GM21390 (cell line): ENCODE measurements around the gene SOX30.
"Not testable (repeated sequence)": the region's sequence is repeated elsewhere in the genome, so short reads cannot be mapped to it uniquely, and the experiment has no call there.

ENCODE experiments used
- ATAC-seq: cut with Tn5 transposase; IDR thresholded peaks from one replicate; pipeline ENCODE4 v1.9.1; 2021; ENCODE audit not compliant: unreplicated experiment

Gene SOX30

GRCh38 chr5:157652377-157652692 is at the start of gene SOX30:
Gene SOX30 (minus strand): TSS chr5:157652438. CDS start chr5:157652078, 360 bp downstream.
- no peak for ATAC-seq

GRCh38 chr5:157698674-157699073 is 46.4 kb upstream of the SOX30 start:
- not testable (repeated sequence) for ATAC-seq

- ATAC-seq: not testable (repeated sequence)
These were observed 43.9 kb upstream of the SOX30 start for GRCh38 chr5:157696154-157696553.

- ATAC-seq: not testable (repeated sequence)
These were observed 41.6 kb upstream of the SOX30 start for GRCh38 chr5:157693816-157694215.

GRCh38 chr5:157690690-157691433 is 38.6 kb upstream of the SOX30 start:
- no peak for ATAC-seq

- no peak for ATAC-seq
These were observed 37.9 kb upstream of the SOX30 start for GRCh38 chr5:157689942-157690689.

- ATAC-seq: no peak
These were observed 34.9 kb upstream of the SOX30 start for GRCh38 chr5:157687198-157687554.

GRCh38 chr5:157686276-157687197 is 34.3 kb upstream of the SOX30 start:
- not testable (repeated sequence) for ATAC-seq

GRCh38 chr5:157682257-157682656 is 30.0 kb upstream of the SOX30 start:
- no peak for ATAC-seq

GRCh38 chr5:157681048-157681447 is 28.8 kb upstream of the SOX30 start:
- ATAC-seq: no peak

- no peak for ATAC-seq
These were observed 28.0 kb upstream of the SOX30 start for GRCh38 chr5:157680239-157680638.

GRCh38 chr5:157679801-157680200 is 27.6 kb upstream of the SOX30 start:
- ATAC-seq: no peak

- no peak for ATAC-seq
These were observed 25.7 kb upstream of the SOX30 start for GRCh38 chr5:157677931-157678330.

- not testable (repeated sequence) for ATAC-seq
These were observed 22.1 kb upstream of the SOX30 start for GRCh38 chr5:157674351-157674750.

GRCh38 chr5:157672976-157673375 is 20.7 kb upstream of the SOX30 start:
- no peak for ATAC-seq

GRCh38 chr5:157671592-157672330 is 19.5 kb upstream of the SOX30 start:
- no peak for ATAC-seq

GRCh38 chr5:157670662-157671591 is 18.7 kb upstream of the SOX30 start, which contains the start of gene C5orf52:
Gene C5orf52 (plus strand): TSS chr5:157671533. CDS start chr5:157671615, 82 bp downstream.
- no peak for ATAC-seq

- ATAC-seq: no peak
These were observed 17.5 kb upstream of the SOX30 start for GRCh38 chr5:157669701-157670097.

GRCh38 chr5:157668356-157668755 is 16.1 kb upstream of the SOX30 start:
- no peak for ATAC-seq
